NT2/D1 (cell line): ENCODE results near the gene IL22.
"Not testable (repeated sequence)": the region's sequence is repeated elsewhere in the genome, so short reads cannot be mapped to it uniquely, and the experiment has no call there.

ENCODE experiments used
- DNase-seq: peaks from one replicate; pipeline ENCODE4 v3.0.0-alpha.2; 2011; ENCODE audit warnings: low read depth, low spot score
- H3K27me3 ChIP-seq: 2 replicates; pipeline ENCODE4 v1.6.0; 2011; ENCODE audit warnings: mild to moderate bottlenecking; ENCODE audit not compliant: insufficient read length, insufficient read depth
- H3K36me3 ChIP-seq: 2 replicates; pipeline ENCODE4 v1.6.1; 2011; ENCODE audit warnings: mild to moderate bottlenecking, low read length, mixed read lengths; ENCODE audit not compliant: insufficient read depth, insufficient read length
- H3K4me1 ChIP-seq: 2 replicates; pipeline ENCODE4 v1.5.1; 2011; ENCODE audit not compliant: insufficient read depth, insufficient read length
- H3K4me3 ChIP-seq: 2 replicates; pipeline ENCODE4 v1.5.1; 2011; ENCODE audit warnings: low read depth; ENCODE audit not compliant: insufficient read length
- H3K9ac ChIP-seq: 2 replicates; pipeline ENCODE4 v1.6.0; 2011; ENCODE audit warnings: low read depth; ENCODE audit not compliant: insufficient read length
- H3K9me3 ChIP-seq: 2 replicates; pipeline ENCODE4 v1.5.1; 2011; ENCODE audit warnings: mild to moderate bottlenecking, low read length; ENCODE audit not compliant: insufficient read depth
- SUZ12 ChIP-seq: IDR thresholded peaks from 2 replicates; pipeline ENCODE4 v1.6.1; 2011; ENCODE audit not compliant: insufficient read length, insufficient read depth; ENCODE audit errors: extremely low read depth
- YY1 ChIP-seq: IDR thresholded peaks from 2 replicates; pipeline ENCODE4 v1.6.1; 2011; ENCODE audit not compliant: insufficient read length, insufficient read depth
- ZNF274 ChIP-seq: IDR thresholded peaks from 2 replicates; pipeline ENCODE4 v1.6.1; 2011; ENCODE audit warnings: mild to moderate bottlenecking, low read depth, low read length

IL22 gene

GRCh38 chr12:68222326-68222725 is 31.1 kb downstream of the IL22 start:
- H3K27me3 ChIP-seq = no peaks in the 10 kb centered on the region
- H3K9me3 ChIP-seq = no peaks in the 10 kb centered on the region
- no peaks in the 10 kb centered on the region for H3K4me1 ChIP-seq
- TF ChIP-seq ZNF274 = no peak
- no peak for TF ChIP-seq SUZ12
- TF ChIP-seq YY1 = no peak
- DNase-seq = no peak
- no peak overlapping the region for H3K9ac ChIP-seq
- H3K4me3 ChIP-seq = no peak overlapping the region
- no peaks in the 10 kb centered on the region for H3K36me3 ChIP-seq

GRCh38 chr12:68221497-68221896 is 31.9 kb downstream of the IL22 start:
- Histone ChIP-seq H3K9me3 (no peaks in the 10 kb centered on the region), H3K36me3 (no peaks in the 10 kb centered on the region), H3K4me1 (no peaks in the 10 kb centered on the region), H3K27me3 (no peaks in the 10 kb centered on the region), H3K9ac (no peak overlapping the region), H3K4me3 (no peak overlapping the region)
- no peak for DNase-seq
- no peak for TF ChIP-seq SUZ12
- TF ChIP-seq ZNF274 = no peak
- TF ChIP-seq YY1 = no peak

GRCh38 chr12:68210875-68211274 is 42.5 kb downstream of the IL22 start:
- no peaks in the 10 kb centered on the region for H3K4me1 ChIP-seq
- no peak overlapping the region for H3K4me3 ChIP-seq
- DNase-seq = no peak
- TF ChIP-seq ZNF274 (no peak), SUZ12 (no peak), YY1 (no peak)
- no peak overlapping the region for H3K9ac ChIP-seq
- no peaks in the 10 kb centered on the region for H3K9me3 ChIP-seq
- no peaks in the 10 kb centered on the region for H3K36me3 ChIP-seq
- H3K27me3 ChIP-seq = no peaks in the 10 kb centered on the region

DNA sequence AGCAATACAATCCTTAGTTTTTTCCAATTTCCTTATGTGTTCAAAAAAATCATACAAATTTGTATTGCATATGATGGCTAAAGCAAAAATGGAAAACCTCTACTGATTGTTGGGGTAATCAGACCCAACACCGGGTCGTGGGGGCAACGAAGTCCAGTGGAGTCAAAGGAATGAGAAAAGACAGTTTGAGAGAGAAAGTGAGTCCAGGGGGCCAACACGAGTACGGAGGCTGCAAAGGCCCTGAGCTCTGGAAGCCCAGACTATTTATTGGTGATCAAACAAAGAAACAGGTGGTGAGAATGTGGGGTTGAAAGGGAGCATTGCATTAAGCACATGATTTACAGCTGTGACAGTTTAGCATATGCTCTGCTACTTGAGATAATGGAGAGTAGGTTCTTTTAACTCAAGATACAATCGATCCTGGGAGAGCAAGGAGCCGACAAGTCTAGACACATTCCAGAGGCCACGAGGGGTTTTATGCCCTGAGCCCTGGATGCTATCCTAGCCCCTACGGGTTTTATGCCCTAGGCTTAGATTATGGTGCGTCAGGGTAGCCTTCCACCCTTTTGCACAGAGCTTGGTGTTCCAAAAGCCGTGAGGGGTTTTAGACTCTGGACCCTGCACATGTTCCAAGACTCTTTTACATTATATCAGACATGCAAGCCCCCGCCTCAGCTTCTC is 44.2 kb downstream of the IL22 start:
- not testable (repeated sequence) for H3K9me3 ChIP-seq, H3K9ac ChIP-seq, H3K36me3 ChIP-seq, H3K4me3 ChIP-seq, DNase-seq, H3K27me3 ChIP-seq, H3K4me1 ChIP-seq

- no peak for DNase-seq
- TF ChIP-seq YY1 = no peak
- TF ChIP-seq SUZ12 = no peak
- TF ChIP-seq ZNF274 = no peak
Observed at GRCh38 chr12:68207276-68207675, 46.1 kb downstream of the IL22 start.

DNA sequence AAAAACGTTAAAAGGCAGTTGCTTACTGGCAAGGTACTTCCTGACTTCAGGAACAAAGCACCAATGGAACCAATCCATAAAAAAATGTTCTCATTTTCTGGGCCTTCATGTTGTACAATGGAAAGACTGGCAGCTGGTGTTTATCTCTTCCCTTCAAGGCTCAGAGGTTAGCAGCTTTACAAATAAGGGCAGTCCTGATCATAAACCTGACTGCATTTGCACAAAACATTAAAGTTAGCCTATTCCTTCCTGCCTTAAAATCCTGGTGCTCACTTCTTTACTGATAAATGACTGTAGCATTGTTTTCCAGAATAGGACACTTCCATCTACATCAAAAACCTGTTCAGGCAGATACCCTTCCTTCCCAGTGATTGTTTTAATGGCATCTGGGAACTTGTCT is 47.0 kb downstream of the IL22 start:
- TF ChIP-seq ZNF274 (no peak), SUZ12 (no peak), YY1 (no peak)
- H3K9me3 ChIP-seq = no peaks in the 10 kb centered on the region

More at GRCh38 chr12:68207276-68207675, 46.1 kb downstream of the IL22 start:
- no peaks in the 10 kb centered on the region for H3K36me3 ChIP-seq
- H3K4me3 ChIP-seq = no peak overlapping the region
- no peaks in the 10 kb centered on the region for H3K27me3 ChIP-seq
- H3K4me1 ChIP-seq = no peaks in the 10 kb centered on the region
- H3K9me3 ChIP-seq = no peaks in the 10 kb centered on the region
- H3K9ac ChIP-seq = no peak overlapping the region

GRCh38 chr12:68203460-68203875 is 49.9 kb downstream of the IL22 start:
- H3K4me3 ChIP-seq = no peak overlapping the region
- no peak for DNase-seq
- no peak for TF ChIP-seq ZNF274
- TF ChIP-seq SUZ12 = no peak
- TF ChIP-seq YY1 = no peak
- no peak overlapping the region for H3K9ac ChIP-seq
- no peaks in the 10 kb centered on the region for H3K4me1 ChIP-seq
- H3K27me3 ChIP-seq = no peaks in the 10 kb centered on the region
- H3K36me3 ChIP-seq = no peaks in the 10 kb centered on the region
- H3K9me3 ChIP-seq = no peaks in the 10 kb centered on the region

More for the DNA sequence above, 47.0 kb downstream of the IL22 start:
- Histone ChIP-seq H3K4me3 (no peak overlapping the region), H3K27me3 (no peaks in the 10 kb centered on the region), H3K36me3 (no peaks in the 10 kb centered on the region), H3K9ac (no peak overlapping the region), H3K4me1 (no peaks in the 10 kb centered on the region)
- DNase-seq = no peak

- Histone ChIP-seq H3K9me3 (no peaks in the 10 kb centered on the region), H3K4me3 (no peak overlapping the region), H3K36me3 (no peaks in the 10 kb centered on the region), H3K4me1 (no peaks in the 10 kb centered on the region), H3K9ac (no peak overlapping the region), H3K27me3 (no peaks in the 10 kb centered on the region)
- TF ChIP-seq YY1 (no peak), ZNF274 (no peak), SUZ12 (no peak)
- DNase-seq = no peak
Observed at GRCh38 chr12:68200854-68201253, 52.5 kb downstream of the IL22 start.
